ENCODE data around the gene PLK3.

- TF ChIP-seq, protein P1, sequence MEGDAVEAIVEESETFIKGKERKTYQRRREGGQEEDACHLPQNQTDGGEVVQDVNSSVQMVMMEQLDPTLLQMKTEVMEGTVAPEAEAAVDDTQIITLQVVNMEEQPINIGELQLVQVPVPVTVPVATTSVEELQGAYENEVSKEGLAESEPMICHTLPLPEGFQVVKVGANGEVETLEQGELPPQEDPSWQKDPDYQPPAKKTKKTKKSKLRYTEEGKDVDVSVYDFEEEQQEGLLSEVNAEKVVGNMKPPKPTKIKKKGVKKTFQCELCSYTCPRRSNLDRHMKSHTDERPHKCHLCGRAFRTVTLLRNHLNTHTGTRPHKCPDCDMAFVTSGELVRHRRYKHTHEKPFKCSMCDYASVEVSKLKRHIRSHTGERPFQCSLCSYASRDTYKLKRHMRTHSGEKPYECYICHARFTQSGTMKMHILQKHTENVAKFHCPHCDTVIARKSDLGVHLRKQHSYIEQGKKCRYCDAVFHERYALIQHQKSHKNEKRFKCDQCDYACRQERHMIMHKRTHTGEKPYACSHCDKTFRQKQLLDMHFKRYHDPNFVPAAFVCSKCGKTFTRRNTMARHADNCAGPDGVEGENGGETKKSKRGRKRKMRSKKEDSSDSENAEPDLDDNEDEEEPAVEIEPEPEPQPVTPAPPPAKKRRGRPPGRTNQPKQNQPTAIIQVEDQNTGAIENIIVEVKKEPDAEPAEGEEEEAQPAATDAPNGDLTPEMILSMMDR (IDR thresholded peaks at IDR 0.05), result no peak
- TF ChIP-seq POLR2A (IDR thresholded peaks at IDR 0.05), result no peak
Measured at GRCh38 chr1:44829506-44830384, 29.6 kb downstream of the PLK3 start.

All from right lobe of liver (tissue), 4 donors.